Activated CD8-positive, alpha-beta T cell treated with anti-CD3 and anti-CD28 coated beads for 36 hours (primary cell): ENCODE measurements around the gene MAL. TPM values are rescaled to one million over a fixed set of nuclear protein-coding genes. Genes with fewer than 3 reads are reported as not detected.

ENCODE experiments used
- ATAC-seq: fragments of 200-7000 bp; cut with Tn5 transposase; one replicate; pipeline ENCODE4 v1.10.0; 2021; ENCODE audit warnings: mild to moderate bottlenecking, moderate library complexity
- CTCF ChIA-PET: fragments of 350-600 bp; sonication (Branson Sonifier 250); formaldehyde crosslinking; loops from one replicate; lab custom pipeline; 2021; ENCODE audit warnings: antibody characterized with exemption; lab: Charles Lee
- POLR2A ChIA-PET: fragments of 350-600 bp; sonication (Branson Sonifier 250); formaldehyde crosslinking; loops from one replicate; lab custom pipeline; 2021; ENCODE audit warnings: antibody characterized with exemption; lab: Charles Lee
- DNase-seq: peaks from one replicate; pipeline ENCODE4 v3.0.0-alpha.2; 2020
- H3K27ac Mint-ChIP-seq: one replicate; pipeline ENCODE4 v1.8.0; 2021; ENCODE audit warnings: mild to moderate bottlenecking, mixed read lengths
- H3K27me3 Mint-ChIP-seq: one replicate; pipeline ENCODE4 v1.8.0; 2021; ENCODE audit warnings: mixed read lengths
- H3K36me3 Mint-ChIP-seq: one replicate; pipeline ENCODE4 v1.8.0; 2021; ENCODE audit warnings: low read depth, mixed read lengths
- H3K4me1 Mint-ChIP-seq: one replicate; pipeline ENCODE4 v1.8.0; 2021; ENCODE audit warnings: low read depth, mixed read lengths
- H3K4me3 Mint-ChIP-seq: one replicate; pipeline ENCODE4 v1.8.0; 2021; ENCODE audit warnings: mild to moderate bottlenecking, moderate library complexity, mixed read lengths
- H3K9me3 Mint-ChIP-seq: one replicate; pipeline ENCODE4 v1.8.0; 2021; ENCODE audit warnings: mixed read lengths
- CTCF ChIP-seq: fragments of 200-600 bp; IDR thresholded peaks from one replicate; pipeline ENCODE4 v1.8.0; 2022; ENCODE audit warnings: antibody characterized with exemption, mild to moderate bottlenecking
- intact Hi-C: fragments of 100-400 bp; cut with micrococcal nuclease; formaldehyde crosslinking; loops from one replicate; pipeline ENCODE4 v1.10.0; 2022
- total RNA-seq, 2 experiments: library from RNA; stranded (reverse); gene quantifications; one replicate each; pipeline ENCODE4 v1.2.3, GENCODE V29; 2021

Gene MAL
- total RNA-seq, 2 experiments from 2014 or later = 54.0 to 59.2 TPM

GRCh38 chr2:95027369-95027720, 1.8 kb downstream of the MAL start:
- peak overlapping the region; percentile 89 for H3K27ac Mint-ChIP-seq
- H3K4me3 Mint-ChIP-seq = peak overlapping the region; percentile 83
- POLR2A ChIA-PET = interaction anchor here (0.6 to 6.7 kb wide), 4 partner anchors 14 to 49 kb away, joined by 3 to 104 read pairs (median 4); no protein-coding TSS in a partner anchor
- DNase-seq = no peak
- H3K27me3 Mint-ChIP-seq = no peaks in the 10 kb centered on the region
- peaks cover 10% of the 10 kb centered on the region for H3K36me3 Mint-ChIP-seq
- no peaks in the 10 kb centered on the region for H3K9me3 Mint-ChIP-seq
- CTCF ChIA-PET = interaction anchor here (0.5 to 9.7 kb wide), 3 partner anchors 42 to 88 kb away, joined by 3 to 375 read pairs (median 6); no protein-coding TSS in a partner anchor
- no peak for ATAC-seq
- no peak for TF ChIP-seq CTCF
- H3K4me1 Mint-ChIP-seq = peaks cover 70% of the 10 kb centered on the region
- intact Hi-C loops = no loop called here

- intact Hi-C loops = no loop called here
- H3K4me1 Mint-ChIP-seq = peaks cover 63% of the 10 kb centered on the region
- ChIA-PET CTCF (interaction anchor here (1.0 to 1.7 kb wide), 4 partner anchors 47 to 85 kb away, joined by 3 to 7 read pairs (median 4); no protein-coding TSS in a partner anchor), POLR2A (interaction anchor here (0.7 to 1.3 kb wide), 3 partner anchors 44 to 50 kb away, joined by 3 to 4 read pairs (median 3); no protein-coding TSS in a partner anchor)
- no peaks in the 10 kb centered on the region for H3K9me3 Mint-ChIP-seq
- DNase-seq (no peak), ATAC-seq (no peak)
- no peak for TF ChIP-seq CTCF
- no peaks in the 10 kb centered on the region for H3K27me3 Mint-ChIP-seq
- no peak overlapping the region for H3K4me3 Mint-ChIP-seq
- peaks cover 10% of the 10 kb centered on the region for H3K36me3 Mint-ChIP-seq
- H3K27ac Mint-ChIP-seq = no peak overlapping the region
Measured at GRCh38 chr2:95029898-95030341, 4.4 kb downstream of the MAL start.

- intact Hi-C loops = no loop called here
- H3K27me3 Mint-ChIP-seq = no peaks in the 10 kb centered on the region
- CTCF ChIA-PET = interaction anchor here (1.0 to 2.6 kb wide), 3 partner anchors 8 to 49 kb away, joined by 3 to 11 read pairs (median 10); no protein-coding TSS in a partner anchor
- POLR2A ChIA-PET = no interaction called here
- no peaks in the 10 kb centered on the region for H3K9me3 Mint-ChIP-seq
- peaks cover 68% of the 10 kb centered on the region for H3K4me1 Mint-ChIP-seq
- DNase-seq = no peak
- no peak overlapping the region for H3K27ac Mint-ChIP-seq
- ATAC-seq = no peak
- peaks cover 10% of the 10 kb centered on the region for H3K36me3 Mint-ChIP-seq
- no peak for TF ChIP-seq CTCF
- no peak overlapping the region for H3K4me3 Mint-ChIP-seq
Measured at GRCh38 chr2:95030496-95030895, 5.0 kb downstream of the MAL start.

GRCh38 chr2:95031076-95031725, 5.7 kb downstream of the MAL start:
- no peaks in the 10 kb centered on the region for H3K27me3 Mint-ChIP-seq
- peaks cover 67% of the 10 kb centered on the region for H3K4me1 Mint-ChIP-seq
- ChIA-PET CTCF (interaction anchor here (1.0 to 2.6 kb wide), 5 partner anchors 9 to 48 kb away, joined by 4 to 11 read pairs (median 5); no protein-coding TSS in a partner anchor), POLR2A (interaction anchor here (1.0 to 1.1 kb wide), 2 partner anchors 43 to 45 kb away, joined by 3 to 4 read pairs; no protein-coding TSS in a partner anchor)
- no peak for DNase-seq
- no peak for ATAC-seq
- TF ChIP-seq CTCF = no peak
- no peaks in the 10 kb centered on the region for H3K9me3 Mint-ChIP-seq
- no peak overlapping the region for H3K4me3 Mint-ChIP-seq
- H3K36me3 Mint-ChIP-seq = peaks cover 10% of the 10 kb centered on the region
- intact Hi-C loops = no loop called here
- no peak overlapping the region for H3K27ac Mint-ChIP-seq

- DNase-seq (no peak), ATAC-seq (no peak)
- Mint-ChIP-seq H3K9me3 (peaks cover 4% of the 10 kb centered on the region), H3K4me3 (no peak overlapping the region), H3K36me3 (peaks cover 14% of the 10 kb centered on the region), H3K4me1 (peaks cover 69% of the 10 kb centered on the region), H3K27me3 (no peaks in the 10 kb centered on the region), H3K27ac (no peak overlapping the region)
- ChIA-PET POLR2A (interaction anchor here (1.0 to 1.1 kb wide), 2 partner anchors 43 to 45 kb away, joined by 3 to 4 read pairs; no protein-coding TSS in a partner anchor), CTCF (interaction anchor here (1.0 to 2.6 kb wide), 6 partner anchors 9 to 47 kb away, joined by 3 to 11 read pairs (median 4); no protein-coding TSS in a partner anchor)
- intact Hi-C loops = no loop called here
- no peak for TF ChIP-seq CTCF
Measured at GRCh38 chr2:95031726-95032116, 6.2 kb downstream of the MAL start.
